GM12878 (cell line): ENCODE data around the gene IRF8. TPM values are rescaled to one million over a fixed set of nuclear protein-coding genes. Genes with fewer than 3 reads are reported as not detected.

Source experiments
- CUX1 ChIP-seq: IDR thresholded peaks from 2 replicates; pipeline ENCODE4 v1.6.1; 2012; ENCODE audit warnings: improper control_type of control experiment, low read depth, low read length; ENCODE audit not compliant: insufficient replicate concordance
- MTA3 ChIP-seq: IDR thresholded peaks from 2 replicates; pipeline ENCODE4 v1.6.1; 2012; ENCODE audit warnings: low read length, inconsistent platforms, borderline replicate concordance
- NRF1 ChIP-seq: conservative IDR thresholded peaks from 2 replicates; pipeline ENCODE4 v1.6.1; 2011; ENCODE audit warnings: mild to moderate bottlenecking, low read depth, low read length, improper control_type of control experiment
- ZNF24 ChIP-seq: fragments of 450-650 bp; IDR thresholded peaks from 2 replicates; pipeline ENCODE4 v1.6.1; 2017; ENCODE audit warnings: antibody characterized with exemption, mild to moderate bottlenecking
- polyA plus RNA-seq, 11 experiments: library from polyadenylated mRNA; depleted of rRNA in 4 of 11; unstranded in 6 of 11; stranded (reverse) in 5 of 11; fragments of >200 nt; fragmentation: Nextera tagmentation in 4 of 11; fragmentation: Illumina TruSeq in 1 of 11; extraction: Ambion mirVana in 4 of 11; extraction: Trizol in 1 of 11; gene quantifications; 1 replicate in 1 of 11; 2 replicates in 10 of 11; pipeline versions ENCODE4 v1.2.1 to v1.2.3, GENCODE V29; 2011 to 2016; ENCODE audit warnings: inconsistent platforms in 2 of 11, missing spikeins in 2 of 11, low read depth in 1 of 11
- total RNA-seq, 4 experiments: library from RNA; depleted of rRNA in 3 of 4; stranded (reverse); fragments of >200 nt in 3 of 4; fragmentation: Illumina TruSeq in 1 of 4; extraction: Trizol in 1 of 4; gene quantifications; 2 replicates each; pipeline versions ENCODE4 v1.2.1 to v1.2.3, GENCODE V29; 2013 to 2021

IRF8 gene
- total and polyA plus RNA-seq, 10 of the 15 experiments (the other 5 are each of a cell fraction or from before 2014, with no cell fraction given): 17.1 to 237 (median 172) TPM

- peak; percentile 49 for TF ChIP-seq CUX1
- TF ChIP-seq MTA3: no peak
- no peak for TF ChIP-seq ZNF24
- no peak for TF ChIP-seq NRF1
These were observed 4.6 kb downstream of the IRF8 start (continued) for GRCh38 chr16:85903559-85903958.
